Hematopoietic multipotent progenitor cell treated with erythropoietin and hydrocortisone succinate and interleukin-3 and kit ligand, for 17 days (in vitro differentiated cells): ENCODE results near the gene SPRYD3.
"Not testable (repeated sequence)": the region's sequence is repeated elsewhere in the genome, so short reads cannot be mapped to it uniquely, and the experiment has no call there.

ENCODE experiments used
- DNase-seq: peaks from one replicate; pipeline ENCODE4 v3.0.0-alpha.2; 2015; ENCODE audit warnings: low spot score

SPRYD3 gene

DNA sequence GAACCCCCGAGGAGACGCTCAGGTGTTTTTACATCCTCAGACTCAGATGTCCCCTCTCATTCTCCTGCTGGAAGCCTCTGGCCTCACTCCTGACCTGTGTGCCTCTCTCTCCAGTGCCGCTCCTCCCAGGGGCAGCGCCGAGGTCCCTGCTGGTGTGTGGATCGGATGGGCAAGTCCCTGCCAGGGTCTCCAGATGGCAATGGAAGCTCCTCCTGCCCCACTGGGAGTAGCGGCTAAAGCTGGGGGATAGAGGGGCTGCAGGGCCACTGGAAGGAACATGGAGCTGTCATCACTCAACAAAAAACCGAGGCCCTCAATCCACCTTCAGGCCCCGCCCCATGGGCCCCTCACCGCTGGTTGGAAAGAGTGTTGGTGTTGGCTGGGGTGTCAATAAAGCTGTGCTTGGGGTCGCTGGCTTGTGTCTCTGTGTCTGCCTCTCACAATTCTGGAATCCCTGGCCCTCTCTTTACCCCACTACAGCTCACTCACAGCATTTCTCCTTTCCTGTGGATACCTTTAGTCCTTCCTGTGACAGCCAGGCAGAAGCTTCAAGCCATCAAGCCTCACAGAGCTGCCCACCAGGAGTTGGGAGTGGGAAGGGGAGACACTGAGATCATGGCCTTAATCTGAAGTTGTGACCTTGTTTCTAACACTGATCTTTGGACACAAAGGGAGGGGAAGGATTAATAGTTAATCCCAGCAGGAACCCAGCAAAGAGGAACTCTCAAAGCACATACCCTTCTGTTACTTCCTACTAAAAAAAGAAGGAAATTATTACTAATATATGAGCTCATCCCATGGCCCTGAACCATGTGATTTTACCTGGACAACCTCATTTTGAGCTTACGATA lies 23.0 kb upstream of the SPRYD3 start:
- no peak for DNase-seq

DNA sequence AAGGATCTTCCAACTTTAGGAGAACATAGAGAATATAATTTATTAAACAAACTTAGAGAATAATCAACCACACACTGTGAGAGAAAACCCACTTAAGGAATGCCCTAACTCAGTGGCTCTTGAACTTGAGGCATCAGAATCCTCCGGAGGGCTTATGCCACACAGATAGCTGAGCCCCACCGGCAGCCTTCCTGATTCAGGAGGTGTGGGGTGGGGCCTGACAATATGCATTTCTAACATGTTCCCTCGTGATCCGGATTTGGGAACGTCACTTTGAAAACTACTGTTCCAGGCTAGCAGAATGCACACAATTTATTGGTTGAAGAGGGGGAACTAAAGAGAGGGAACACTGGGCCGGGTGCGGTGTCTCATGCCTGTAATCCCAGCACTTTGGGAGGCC lies 22.1 kb upstream of the SPRYD3 start:
- no peak for DNase-seq

DNA sequence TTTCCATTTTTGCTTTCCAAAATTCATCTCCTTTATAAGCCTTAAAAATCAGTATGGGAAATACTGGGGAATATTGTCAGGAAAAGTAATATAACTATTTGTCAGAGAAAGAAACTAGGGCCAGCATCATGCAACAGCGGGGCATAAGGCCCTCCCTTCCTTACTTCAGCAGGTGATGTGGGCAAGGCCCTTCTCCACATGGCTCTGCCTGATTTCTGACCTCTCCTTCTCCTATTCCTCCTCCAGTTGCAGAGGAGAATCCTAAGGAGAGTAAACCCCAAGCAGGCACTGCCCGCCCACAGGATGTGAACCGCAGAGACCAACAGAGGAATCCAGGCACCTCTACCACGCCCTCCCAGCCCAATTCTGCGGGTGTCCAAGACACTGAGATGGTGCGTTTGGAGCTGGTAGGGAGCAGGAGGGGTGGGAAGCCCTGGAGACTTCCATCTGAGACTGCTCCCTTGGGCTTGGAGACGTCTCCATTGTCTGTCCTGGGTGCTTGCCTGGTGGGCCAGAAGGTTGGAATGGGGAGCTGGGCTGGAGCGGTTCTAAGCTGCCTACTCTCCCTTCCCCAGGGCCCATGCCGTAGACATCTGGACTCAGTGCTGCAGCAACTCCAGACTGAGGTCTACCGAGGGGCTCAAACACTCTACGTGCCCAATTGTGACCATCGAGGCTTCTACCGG lies 21.4 kb upstream of the SPRYD3 start:
- DNase-seq: no peak

DNA sequence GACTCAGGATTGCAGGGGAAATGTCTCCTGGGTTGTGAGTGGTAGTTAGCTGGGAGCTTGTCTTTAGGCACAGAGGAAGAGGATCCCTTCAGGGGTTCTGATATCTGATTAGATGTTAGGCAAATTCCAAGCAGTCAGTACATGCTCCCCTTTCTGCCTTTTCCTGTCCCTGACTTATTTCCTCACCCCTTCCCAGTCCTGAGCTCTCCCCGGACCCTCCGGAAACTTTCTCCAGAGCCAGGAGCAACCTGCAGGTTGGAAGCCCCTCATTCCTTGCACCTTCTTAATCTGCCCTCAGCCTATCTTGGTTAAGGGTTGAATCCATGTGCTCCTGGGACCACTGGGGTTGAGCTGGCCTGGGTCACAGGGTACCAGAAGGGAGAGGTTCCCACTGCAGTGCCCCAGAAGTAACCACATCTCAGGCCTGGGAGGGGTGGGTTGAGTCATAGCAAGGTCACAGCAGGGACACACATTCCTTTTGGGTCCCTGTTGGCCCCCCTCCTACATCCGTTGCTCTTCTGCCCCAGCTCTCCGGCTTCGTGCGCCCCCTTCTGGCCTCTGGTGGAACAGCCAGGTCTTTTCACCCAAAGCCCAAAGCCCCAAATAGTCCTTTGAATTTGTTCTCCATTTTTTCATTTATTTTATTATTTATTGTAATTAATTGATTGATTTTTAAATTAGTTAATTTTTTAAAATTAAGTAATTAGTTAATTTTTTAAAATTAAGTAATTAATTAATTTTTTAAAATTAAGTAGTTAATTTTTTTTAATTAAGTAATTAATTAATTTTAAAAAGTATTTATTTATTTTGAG lies 20.1 kb upstream of the SPRYD3 start:
- DNase-seq: peak; percentile 78

DNA sequence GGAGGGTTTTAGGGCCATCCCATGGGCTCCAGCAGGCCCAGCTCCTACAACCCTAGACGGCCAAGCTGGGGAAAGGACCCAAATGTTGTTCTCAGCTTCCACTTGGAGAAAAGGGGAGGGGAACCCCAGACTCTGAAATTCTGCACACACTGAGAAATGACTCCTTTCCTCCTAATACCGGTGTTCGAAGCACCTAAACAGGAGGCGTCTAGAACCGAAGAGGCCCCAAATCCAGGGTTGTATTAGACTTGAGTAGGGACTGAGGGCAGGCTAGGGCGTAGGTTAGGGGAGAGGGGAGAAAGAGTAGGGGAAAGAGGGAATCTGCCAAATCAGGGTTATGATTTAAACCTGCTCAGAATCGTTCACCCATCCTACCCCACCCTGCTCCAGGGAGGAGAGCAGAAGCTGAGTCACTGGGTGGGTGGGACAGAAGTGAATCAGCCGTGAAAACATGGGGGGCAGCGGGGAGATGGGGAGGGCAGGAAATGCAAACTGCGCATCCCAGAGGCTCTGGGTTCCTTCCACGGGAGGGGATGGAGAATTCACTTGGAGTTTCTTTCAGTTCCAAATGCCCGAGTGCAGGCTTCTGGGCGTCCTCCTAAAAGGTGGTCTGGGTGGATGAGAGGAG lies 19.3 kb upstream of the SPRYD3 start:
- DNase-seq: no peak

DNA sequence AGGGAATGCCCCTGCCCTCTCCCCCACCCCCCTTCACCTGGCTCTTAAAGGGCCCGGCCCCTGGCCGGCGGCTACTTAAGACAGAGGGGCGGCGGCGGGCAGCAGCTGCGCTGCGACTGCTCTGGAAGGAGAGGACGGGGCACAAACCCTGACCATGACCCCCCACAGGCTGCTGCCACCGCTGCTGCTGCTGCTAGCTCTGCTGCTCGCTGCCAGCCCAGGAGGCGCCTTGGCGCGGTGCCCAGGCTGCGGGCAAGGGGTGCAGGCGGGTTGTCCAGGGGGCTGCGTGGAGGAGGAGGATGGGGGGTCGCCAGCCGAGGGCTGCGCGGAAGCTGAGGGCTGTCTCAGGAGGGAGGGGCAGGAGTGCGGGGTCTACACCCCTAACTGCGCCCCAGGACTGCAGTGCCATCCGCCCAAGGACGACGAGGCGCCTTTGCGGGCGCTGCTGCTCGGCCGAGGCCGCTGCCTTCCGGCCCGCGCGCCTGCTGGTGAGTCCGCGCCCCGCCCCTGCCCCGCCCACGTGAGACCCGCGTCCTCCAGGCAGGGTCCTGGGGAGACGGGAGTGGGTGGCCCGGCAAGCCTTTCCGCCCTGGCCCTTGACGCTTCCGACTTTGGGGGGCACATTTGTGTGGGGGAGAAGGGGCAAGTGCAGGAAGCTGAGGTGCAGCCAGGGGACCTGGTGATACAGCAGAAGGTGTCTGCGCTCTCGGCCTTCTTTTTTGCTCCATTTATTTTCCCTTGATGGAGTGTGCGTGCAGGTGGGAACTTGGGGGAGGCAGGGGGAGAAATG lies 18.6 kb upstream of the SPRYD3 start, which contains the start of gene IGFBP6:
Gene IGFBP6 (plus strand): TSS at position 104 of the 790 bp plus-strand sequence. CDS start 51 bp downstream, at position 155.
- no peak for DNase-seq

DNA sequence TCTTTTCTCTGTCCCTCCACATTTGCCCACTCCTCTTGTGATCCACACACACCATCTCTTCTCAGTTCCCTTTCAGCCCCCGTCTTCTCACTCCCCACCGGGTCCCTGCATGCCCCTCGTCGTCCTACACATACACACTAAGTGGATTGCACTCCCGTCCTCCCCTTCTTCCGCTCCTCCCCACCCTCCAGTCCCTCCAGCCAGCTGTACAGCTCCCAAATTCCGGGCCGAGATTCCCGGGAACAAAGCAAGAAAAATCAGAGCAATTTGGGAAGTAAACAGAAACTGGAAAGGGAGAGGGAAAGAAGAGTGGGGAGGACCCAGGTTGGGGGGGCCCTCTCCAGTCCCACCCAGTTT lies 18.0 kb upstream of the SPRYD3 start:
- DNase-seq: no peak

DNA sequence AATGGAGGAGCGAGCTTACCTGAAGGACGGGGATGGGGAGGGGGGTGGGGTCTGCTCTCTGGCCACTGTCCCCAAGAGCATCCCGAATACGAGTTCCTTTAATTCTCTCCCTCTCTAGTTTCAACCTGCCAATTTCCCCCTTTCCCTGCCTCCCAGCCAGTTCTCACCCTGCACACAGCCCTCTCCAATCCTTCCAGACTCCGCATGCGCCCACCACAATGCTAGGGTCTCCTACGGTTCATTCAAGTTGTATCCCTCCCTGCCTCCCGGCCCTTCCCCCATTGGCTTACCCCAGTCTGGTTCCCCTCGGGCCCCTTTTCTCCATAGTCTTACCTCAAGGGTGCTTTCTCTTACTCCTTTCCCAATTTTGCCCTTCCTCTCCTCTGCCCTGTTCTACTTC lies 17.6 kb upstream of the SPRYD3 start:
- DNase-seq: no peak

DNA sequence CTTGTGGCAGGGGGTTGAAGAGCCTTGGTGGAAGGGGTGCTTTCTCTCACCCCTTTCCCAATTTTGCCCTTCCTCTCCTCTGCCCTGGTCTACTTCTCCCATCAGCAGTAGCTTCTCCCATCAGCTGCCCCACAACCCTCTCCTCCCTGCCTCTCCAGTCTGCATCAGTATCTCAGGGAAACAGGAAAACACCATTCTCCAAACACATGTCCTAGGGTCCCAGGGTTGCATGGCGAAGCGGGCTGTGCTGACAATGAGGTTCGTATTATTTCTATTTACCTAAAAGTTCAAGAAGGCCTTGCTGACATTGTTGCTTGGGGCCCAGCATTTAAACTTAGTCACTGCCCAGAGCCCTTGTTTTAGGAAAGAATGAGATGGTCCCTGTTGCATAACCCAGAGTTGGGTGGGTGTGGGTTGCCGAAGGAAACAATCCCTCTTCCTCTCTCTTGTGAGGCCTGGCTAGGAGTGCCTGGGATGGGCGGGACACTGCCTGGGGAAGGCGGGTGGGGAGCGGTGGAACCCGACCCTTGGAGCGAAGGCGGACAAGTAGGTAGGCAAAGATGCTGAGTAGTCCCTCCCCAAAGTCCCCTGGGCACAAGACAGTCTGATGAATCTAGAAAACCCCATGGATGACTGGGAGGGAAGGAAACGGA lies 17.0 kb upstream of the SPRYD3 start:
- DNase-seq: no peak

DNA sequence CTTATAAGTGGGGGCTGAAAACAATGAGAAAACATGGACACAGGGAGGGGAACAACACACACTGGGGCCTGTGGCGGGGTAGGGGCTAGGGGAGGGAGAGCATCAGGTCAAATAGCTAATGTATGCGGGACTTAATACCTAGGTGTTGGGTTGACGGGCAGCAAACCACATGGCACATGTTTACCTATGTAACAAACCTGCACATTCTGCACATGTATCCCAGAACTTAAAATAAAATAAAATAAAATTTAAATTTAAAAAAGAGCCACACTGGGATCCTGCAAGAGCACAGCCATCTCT lies 16.4 kb upstream of the SPRYD3 start:
- DNase-seq: not testable (repeated sequence)

- DNase-seq: not testable (repeated sequence)
Measured at GRCh38 chr12:53094796-53095595, 15.8 kb upstream of the SPRYD3 start.

GRCh38 chr12:53094394-53094787 lies 15.2 kb upstream of the SPRYD3 start:
- no peak for DNase-seq

GRCh38 chr12:53093777-53094393 lies 14.7 kb upstream of the SPRYD3 start:
- no peak for DNase-seq

DNA sequence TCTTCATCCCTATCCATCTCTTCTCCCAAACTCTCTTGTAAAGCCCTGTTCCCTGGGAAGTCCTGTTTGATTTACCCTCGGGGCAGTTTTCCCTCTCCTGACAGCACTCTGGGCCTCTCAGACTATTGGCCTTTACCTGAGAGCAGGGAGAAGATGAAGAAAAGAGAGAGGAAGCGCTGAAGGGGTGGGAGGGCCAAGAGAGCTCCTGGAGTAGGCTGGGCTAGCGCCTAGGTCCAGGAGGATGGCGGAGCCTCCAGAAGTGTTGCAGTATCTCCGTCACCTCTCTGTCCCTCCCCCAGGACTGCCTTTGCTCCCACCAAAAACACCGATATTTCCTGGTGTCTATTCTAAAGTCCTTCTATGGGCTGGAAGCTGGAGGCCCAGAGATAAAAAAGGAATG lies 12.6 kb upstream of the SPRYD3 start:
- DNase-seq: no peak

GRCh38 chr12:53090554-53090953 lies 11.4 kb upstream of the SPRYD3 start:
- no peak for DNase-seq

DNA sequence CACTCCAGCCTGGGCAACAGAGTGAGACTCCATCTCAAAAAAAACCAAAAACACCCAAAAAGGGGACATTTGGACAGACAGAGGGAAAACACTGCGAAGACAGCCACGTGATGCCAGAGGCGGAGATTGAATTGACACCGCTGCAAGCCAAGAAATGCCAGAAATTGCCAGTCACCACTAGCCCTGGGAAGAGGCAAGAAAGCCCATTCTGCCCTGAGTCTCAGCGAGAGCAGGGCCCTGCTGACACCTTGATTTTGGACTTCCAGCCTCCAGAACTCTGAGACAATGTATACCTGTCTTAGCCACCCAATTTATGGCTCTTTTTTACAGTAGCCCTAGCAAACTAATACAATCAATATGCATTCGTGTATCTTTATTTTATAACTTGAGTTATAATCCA lies 10.9 kb upstream of the SPRYD3 start:
- DNase-seq: no peak

DNA sequence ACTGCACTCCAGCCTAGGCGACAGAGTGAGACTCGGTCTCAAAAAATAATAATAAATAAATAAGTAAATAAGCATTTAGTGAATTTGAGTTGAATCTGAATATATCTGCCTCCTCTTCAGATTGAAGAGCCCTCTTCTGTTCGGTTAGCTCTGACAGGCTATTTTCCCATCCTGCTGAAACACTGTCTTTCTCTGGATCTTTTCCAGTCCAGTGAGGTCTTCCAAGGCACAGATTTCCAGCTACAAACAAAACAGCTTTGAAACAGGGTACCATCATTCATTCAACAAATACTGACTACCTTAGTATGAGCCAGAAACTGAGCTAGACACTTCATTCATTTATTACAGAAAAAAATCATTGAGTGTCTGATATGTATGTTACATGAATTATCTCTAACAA lies 7.2 kb upstream of the SPRYD3 start:
- no peak for DNase-seq

DNA sequence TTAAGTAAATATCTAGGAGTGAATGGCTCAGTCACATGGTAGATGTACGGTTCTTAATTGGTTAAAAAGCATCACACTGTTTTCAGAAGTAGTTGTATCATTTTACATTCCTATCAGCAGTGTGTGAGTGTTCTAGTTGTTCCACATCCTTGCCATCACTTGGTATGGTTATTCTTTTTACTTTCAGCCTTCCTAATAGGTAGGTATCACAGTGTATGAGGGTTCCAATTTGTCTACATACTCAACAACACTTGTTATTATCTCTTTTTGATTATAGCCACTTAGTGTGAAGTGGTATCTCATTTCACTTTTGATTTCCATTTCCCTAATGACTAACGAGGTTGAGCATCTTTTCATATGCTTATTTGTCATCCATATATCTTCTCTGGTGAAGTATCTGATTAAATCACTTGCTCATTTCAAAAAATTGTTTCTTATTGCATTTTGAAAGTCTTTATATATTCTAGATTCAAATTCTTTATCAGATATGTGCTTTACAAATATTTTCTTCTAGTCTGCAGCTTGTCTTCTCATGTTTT lies 3.5 kb upstream of the SPRYD3 start:
- DNase-seq: no peak

DNA sequence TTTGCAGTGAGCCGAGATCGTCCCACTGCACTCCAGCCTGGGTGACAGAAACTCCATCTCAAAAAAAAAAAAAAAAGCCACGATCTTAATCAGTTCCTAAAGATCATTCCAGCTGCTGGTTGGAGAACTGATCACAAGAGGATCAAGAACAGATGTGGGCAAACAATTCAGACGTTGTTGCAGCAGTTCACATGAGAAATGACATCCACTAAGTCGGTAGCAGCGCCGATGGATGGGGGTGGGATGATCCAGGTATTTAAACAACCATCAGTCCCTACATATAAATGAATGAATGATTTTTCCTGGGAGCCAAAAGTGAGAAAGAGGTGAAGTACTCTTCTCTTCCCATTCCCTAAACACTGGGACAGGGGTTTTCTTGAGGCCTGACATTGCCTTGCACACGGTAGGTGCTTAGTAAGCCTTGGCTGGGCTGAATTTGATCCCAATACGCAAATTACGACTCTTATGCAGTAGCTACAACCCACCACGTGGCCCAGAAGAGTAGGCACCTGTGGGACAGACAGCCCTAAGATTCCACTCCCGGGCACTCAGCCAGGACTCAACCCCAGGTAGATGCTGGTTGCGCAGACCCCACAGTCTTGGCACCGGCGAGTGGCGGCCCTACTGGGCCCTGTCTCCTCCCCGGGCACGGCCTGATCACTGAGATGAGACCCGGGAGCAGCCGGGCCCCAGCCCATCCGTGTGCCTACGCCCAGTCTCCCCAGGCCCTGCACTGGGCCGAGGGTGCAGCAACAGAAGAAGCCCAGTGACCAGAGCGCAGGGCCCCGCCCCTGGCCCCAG lies 565 bp downstream of the SPRYD3 start:
- DNase-seq: no peak
